ENCODE data around the gene CLCN6.
A peak's percentile ranks its signal among the peaks of the same experiment; 100 is the strongest.

CLCN6 gene

GRCh38 chr1:11882814-11883538 is 77.0 kb downstream of the CLCN6 start:
- TF ChIP-seq GATA1 (IDR thresholded peaks at IDR 0.05; ENCODE audit: low read depth, low read length) (peak; percentile 70), POLR2A (IDR thresholded peaks at IDR 0.05; ENCODE audit: low read length) (peak; percentile 63)
- DNase-seq, result peak; percentile 93 to 96

DNA sequence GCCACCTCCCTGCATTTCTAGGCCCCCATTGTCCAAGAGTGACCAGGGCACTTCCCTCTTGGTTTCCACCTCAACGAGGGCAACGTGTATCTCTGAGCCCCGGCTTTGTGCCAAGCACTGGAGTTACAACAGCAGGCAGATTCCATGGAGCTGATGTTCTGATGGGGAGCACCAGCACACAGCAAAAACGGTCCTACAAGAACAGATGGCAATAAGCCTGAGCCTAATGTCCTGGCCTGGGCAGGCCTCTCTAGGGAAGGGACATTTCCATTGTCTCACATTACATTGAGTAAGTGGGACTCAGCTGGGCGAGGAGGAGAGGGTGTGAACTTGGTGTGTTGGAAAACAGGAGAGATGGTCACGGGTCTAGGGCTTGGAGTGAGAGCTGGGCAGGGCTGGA is 79.9 kb downstream of the CLCN6 start:
- DNase-seq, result no peak
- TF ChIP-seq GATA1 (IDR thresholded peaks at IDR 0.05; ENCODE audit: low read depth, low read length) (no peak), POLR2A (IDR thresholded peaks at IDR 0.05; ENCODE audit: low read length) (no peak)

- no peak for TF ChIP-seq GATA1 (IDR thresholded peaks at IDR 0.05; ENCODE audit: low read depth, low read length)
- no peak for TF ChIP-seq POLR2A (IDR thresholded peaks at IDR 0.05; ENCODE audit: low read length)
- no peak for DNase-seq
Measured at GRCh38 chr1:11886986-11887665, 81.1 kb downstream of the CLCN6 start.

DNA sequence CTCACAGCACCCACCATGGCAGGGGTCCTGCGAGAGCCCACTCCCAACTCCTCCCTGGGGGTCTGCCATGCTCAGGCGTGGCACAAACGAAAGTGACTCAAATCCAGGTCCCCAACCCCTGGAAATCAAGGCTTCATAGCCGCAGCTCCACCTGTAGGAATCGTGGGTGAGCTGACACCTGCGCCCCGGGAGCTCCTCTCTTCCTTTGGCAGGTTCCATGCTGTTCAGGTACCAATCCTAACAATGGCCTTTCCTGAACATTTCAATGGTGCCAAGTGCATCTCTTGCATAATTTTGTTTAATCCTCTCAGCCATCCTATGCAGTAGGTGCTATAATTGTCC is 81.6 kb downstream of the CLCN6 start:
- TF ChIP-seq POLR2A (IDR thresholded peaks at IDR 0.05; ENCODE audit: low read length), result no peak
- TF ChIP-seq GATA1 (IDR thresholded peaks at IDR 0.05; ENCODE audit: low read depth, low read length), result no peak
- no peak for DNase-seq

DNA sequence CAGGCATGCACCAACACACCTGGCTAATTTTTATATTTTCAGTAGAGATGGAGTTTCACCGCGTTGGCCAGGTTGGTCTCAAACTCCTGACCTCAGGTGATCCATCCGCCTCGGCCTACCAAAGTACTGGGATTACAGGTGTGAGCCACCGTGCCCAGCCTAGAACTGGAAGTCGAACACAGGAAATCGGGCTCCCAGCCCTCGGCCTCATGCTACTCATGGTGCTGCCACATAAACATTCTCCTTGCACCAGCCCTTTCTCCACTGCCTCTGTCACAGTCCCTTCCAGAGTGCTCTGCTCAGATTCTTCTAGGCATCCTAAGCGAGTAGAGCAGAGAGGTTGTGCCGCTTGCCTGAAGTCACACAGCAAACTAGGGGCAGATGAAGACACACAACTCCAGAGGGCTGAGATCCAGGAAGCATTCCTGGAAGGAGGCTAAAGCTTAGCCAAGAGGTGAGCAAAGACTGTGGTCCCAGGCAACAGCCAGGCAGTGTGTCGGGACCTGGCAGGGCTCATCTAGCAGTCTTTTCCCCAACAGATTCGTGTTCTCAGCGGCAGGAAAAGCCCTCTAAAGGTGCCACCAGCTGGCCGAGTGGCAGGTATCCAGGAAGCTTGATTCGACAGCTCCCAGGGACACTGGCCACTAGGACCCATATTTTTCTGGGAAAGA is 82.3 kb downstream of the CLCN6 start:
- no peak for TF ChIP-seq GATA1 (IDR thresholded peaks at IDR 0.05; ENCODE audit: low read depth, low read length)
- TF ChIP-seq POLR2A (IDR thresholded peaks at IDR 0.05; ENCODE audit: low read length), result no peak
- DNase-seq, result no peak

DNA sequence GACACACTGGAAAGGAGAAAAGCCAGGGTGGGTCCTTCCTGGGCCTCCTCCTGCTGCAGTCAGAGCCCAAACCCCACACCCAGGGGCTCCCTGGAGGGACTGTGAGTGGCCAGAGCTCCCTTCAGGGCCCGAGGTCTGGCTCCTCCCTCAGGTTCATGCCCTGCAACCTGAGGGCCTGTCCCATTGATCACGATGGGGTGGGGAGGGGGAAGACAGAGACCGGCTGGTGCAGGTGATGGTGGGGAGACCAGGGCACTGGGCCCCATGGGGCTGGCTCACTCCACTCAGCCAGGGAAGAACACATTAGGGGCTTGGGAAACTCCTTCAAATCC is 82.9 kb downstream of the CLCN6 start:
- TF ChIP-seq GATA1 (IDR thresholded peaks at IDR 0.05; ENCODE audit: low read depth, low read length), result no peak
- TF ChIP-seq POLR2A (IDR thresholded peaks at IDR 0.05; ENCODE audit: low read length), result no peak
- no peak for DNase-seq

- DNase-seq, result no peak
- TF ChIP-seq POLR2A (IDR thresholded peaks at IDR 0.05; ENCODE audit: low read length) (no peak), GATA1 (IDR thresholded peaks at IDR 0.05; ENCODE audit: low read depth, low read length) (no peak)
Measured at GRCh38 chr1:11891433-11892186, 85.6 kb downstream of the CLCN6 start.
